ENCODE results near the gene GLRX3.

DNA sequence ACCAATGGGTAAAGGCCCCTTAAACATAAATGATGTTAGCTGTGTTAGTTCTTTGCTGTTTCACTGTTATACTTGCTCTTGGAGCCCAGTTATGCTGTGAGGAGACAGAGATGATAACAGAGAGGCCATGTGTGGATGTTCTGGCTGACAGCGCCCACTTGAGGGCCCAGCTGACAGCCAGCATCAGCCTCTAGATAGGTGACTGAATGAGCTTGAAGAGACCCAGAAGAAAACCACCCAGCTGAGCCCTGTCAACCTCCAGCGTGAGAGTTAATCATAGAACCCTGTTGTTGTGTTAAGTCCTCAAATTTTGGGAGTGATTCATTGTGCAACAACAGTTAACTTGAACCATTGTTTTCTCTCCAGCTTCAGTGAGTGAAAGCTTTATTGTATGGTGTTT, 91.7 kb downstream of the GLRX3 start:
- no peak for TF ChIP-seq TAF1 (IDR thresholded peaks at IDR 0.05; ENCODE audit: borderline replicate concordance, insufficient read depth, low read length)
- no peak for TF ChIP-seq POLR2AphosphoS5 (IDR thresholded peaks at IDR 0.05; ENCODE audit: low read depth, low read length)
- no peak for TF ChIP-seq FOXP2 (optimal IDR thresholded peaks at IDR 0.05; ENCODE audit: borderline replicate concordance, extremely low read depth, extremely low read length, insufficient read depth)
- TF ChIP-seq, protein P1, sequence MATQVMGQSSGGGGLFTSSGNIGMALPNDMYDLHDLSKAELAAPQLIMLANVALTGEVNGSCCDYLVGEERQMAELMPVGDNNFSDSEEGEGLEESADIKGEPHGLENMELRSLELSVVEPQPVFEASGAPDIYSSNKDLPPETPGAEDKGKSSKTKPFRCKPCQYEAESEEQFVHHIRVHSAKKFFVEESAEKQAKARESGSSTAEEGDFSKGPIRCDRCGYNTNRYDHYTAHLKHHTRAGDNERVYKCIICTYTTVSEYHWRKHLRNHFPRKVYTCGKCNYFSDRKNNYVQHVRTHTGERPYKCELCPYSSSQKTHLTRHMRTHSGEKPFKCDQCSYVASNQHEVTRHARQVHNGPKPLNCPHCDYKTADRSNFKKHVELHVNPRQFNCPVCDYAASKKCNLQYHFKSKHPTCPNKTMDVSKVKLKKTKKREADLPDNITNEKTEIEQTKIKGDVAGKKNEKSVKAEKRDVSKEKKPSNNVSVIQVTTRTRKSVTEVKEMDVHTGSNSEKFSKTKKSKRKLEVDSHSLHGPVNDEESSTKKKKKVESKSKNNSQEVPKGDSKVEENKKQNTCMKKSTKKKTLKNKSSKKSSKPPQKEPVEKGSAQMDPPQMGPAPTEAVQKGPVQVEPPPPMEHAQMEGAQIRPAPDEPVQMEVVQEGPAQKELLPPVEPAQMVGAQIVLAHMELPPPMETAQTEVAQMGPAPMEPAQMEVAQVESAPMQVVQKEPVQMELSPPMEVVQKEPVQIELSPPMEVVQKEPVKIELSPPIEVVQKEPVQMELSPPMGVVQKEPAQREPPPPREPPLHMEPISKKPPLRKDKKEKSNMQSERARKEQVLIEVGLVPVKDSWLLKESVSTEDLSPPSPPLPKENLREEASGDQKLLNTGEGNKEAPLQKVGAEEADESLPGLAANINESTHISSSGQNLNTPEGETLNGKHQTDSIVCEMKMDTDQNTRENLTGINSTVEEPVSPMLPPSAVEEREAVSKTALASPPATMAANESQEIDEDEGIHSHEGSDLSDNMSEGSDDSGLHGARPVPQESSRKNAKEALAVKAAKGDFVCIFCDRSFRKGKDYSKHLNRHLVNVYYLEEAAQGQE (IDR thresholded peaks at IDR 0.05; ENCODE audit: insufficient read depth in 1 of 2, low read depth in 2 of 2, low read length in 2 of 2): no peak
